GM10266 (cell line): Measurements from ENCODE around the gene CPNE1.

Source experiments
- DNase-seq: peaks from one replicate; pipeline ENCODE4 v3.0.0; 2012; ENCODE audit errors: extremely low spot score
- CTCF ChIP-seq: IDR thresholded peaks from 2 replicates; pipeline ENCODE4 v1.5.1; 2012; ENCODE audit warnings: mild to moderate bottlenecking, low read depth; ENCODE audit not compliant: control insufficient read depth, insufficient read depth; ENCODE audit errors: missing control alignments

The CPNE1 gene

GRCh38 chr20:35626386-35627001 lies 38.2 kb downstream of the CPNE1 start:
- TF ChIP-seq CTCF, result no peak

GRCh38 chr20:35625584-35626385 lies 38.9 kb downstream of the CPNE1 start:
- DNase-seq, result no peak
- TF ChIP-seq CTCF, result no peak

More at GRCh38 chr20:35626386-35627001, 38.2 kb downstream of the CPNE1 start:
- DNase-seq, result no peak

- DNase-seq, result no peak
- TF ChIP-seq CTCF, result no peak
Observed at GRCh38 chr20:35621560-35621946, 43.1 kb downstream of the CPNE1 start.

DNA sequence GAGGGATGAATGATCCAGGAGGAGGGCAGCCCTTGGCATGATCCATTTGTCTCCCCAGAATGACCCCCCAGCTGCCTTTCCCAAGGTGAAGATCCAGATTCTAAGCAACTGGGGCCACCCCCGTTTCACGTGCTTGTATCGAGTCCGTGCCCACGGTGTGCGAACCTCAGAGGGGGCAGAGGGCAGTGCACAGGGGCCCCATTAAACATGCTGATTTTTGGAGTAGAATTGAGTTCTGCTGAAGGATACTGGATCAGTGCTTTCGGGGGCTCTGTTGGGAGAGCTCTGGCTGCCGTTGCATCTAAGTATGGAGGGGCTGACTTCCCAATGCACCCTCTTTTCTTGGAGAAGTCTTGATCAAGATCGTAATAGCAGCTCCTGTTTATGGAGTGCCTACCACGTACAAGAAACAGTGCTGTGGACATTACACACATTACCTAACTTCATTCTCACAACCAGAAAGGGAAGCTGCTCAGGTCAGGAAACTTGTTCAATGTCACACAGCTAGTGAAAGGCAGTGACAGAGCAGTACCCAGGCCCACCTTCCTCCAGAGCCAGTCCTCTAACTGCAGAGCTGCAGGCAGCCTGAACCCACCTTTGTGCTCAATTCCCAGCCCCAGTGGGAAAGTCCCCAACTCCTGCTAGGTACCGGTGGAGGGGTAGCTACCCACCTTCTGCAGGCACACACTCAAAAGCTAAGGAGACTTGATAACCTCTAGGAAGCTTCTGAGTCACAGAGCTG lies 43.7 kb downstream of the CPNE1 start:
- no peak for DNase-seq

GRCh38 chr20:35619196-35620095 lies 45.3 kb downstream of the CPNE1 start:
- peak; percentile 70 for TF ChIP-seq CTCF
- DNase-seq, result peak; percentile 72

More for the DNA sequence above, 43.7 kb downstream of the CPNE1 start:
- no peak for TF ChIP-seq CTCF

DNA sequence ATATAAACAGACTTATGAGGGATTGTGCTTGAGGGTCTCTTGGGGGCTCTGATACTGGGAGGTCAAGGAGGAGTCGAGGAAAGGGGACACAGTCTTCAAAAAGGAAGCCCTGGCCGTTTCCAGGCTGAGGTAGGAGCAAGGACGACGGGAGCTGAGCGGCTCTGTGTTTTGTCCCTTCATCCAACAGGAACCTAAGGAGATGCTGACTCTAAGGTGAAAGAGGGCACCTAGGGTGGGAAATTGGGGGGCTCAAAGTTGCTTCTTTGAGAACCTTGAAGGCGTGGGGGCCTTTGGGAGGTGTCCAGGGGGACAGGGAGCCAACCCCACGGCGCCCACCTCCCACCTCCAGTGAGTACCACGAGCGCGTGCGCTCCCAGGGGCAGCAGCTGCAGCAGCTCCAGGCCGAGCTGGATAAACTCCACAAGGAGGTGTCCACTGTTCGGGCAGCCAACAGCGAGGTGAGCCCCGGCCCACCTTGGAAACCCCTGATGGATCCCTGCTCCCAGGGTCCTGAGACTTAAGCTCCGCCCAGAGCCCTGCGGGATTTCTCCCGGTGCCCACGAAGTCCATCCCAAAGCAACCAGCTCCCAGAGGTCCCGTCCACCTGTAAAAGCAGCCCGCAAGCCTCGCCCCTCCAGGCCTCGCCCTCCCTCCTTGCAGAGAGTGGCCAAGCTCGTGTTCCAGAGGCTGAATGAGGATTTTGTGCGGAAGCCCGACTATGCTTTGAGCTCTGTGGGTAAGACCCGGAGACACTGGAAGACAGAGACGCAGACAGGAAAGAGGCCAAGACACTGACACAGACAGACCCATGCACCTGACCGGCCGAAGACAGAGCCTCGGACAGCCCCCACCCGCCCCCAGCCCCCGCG lies 46.2 kb downstream of the CPNE1 start:
- no peak for TF ChIP-seq CTCF
- DNase-seq, result peak; percentile 40
